Body of pancreas (tissue), 4 donors: ENCODE results near the gene HOXB2.

Source experiments
- POLR2A ChIP-seq, 3 donors: fragments of 450-650 bp; IDR thresholded peaks; one replicate each; pipeline ENCODE4 v1.6.1; 2016; ENCODE audit warnings: antibody characterized with exemption in 3 of 3, mild to moderate bottlenecking in 2 of 3
- TF ChIP-seq, protein P1 (sequence below), 7 experiments: fragments of 450-650 bp in 4 of 7; fragments of 200-600 bp in 3 of 7; sonication (generic) in 3 of 7; IDR thresholded peaks; one replicate each; pipeline ENCODE4 v1.5.1; 2016 to 2019; ENCODE audit warnings: antibody characterized with exemption in 7 of 7

DNA sequence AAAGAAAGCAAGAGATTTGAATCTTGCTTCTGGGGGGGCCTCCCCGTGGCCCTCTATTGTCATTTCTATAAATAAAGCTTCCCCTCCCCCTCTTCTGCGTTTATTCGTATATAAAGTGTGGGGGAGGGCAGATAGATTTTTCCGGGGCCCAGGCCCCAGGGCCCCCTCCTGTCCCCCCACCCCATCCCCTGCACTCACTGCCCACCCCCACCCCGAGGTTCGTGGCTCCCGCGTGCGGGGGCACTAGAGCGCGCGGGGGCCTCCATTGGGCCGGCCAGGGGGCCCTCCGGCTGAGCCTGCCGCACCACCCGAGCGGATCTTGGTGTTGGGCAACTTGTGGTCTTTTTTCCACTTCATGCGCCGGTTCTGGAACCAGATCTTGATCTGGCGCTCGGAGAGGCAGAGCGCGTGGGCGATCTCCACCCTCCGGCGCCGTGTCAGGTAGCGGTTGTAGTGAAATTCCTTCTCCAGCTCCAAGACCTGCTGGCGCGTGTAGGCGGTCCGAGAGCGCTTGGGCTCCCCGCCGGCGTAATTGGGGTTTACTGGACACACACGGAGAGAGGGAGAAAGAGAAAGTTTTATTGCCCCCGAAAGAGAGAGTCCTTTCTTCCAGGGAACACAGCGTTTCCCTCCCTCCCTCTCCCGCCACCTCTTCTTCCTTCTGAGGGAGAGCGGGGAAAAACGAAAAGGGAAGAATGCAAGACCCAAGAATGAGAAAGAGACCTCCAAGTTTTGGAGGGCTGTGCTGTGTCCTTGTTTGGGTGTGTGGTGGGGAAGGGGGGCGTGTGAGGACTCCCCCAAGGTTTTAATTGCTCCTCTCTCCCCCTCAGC is 31.8 kb upstream of the HOXB2 start:
- TF ChIP-seq, protein P1, sequence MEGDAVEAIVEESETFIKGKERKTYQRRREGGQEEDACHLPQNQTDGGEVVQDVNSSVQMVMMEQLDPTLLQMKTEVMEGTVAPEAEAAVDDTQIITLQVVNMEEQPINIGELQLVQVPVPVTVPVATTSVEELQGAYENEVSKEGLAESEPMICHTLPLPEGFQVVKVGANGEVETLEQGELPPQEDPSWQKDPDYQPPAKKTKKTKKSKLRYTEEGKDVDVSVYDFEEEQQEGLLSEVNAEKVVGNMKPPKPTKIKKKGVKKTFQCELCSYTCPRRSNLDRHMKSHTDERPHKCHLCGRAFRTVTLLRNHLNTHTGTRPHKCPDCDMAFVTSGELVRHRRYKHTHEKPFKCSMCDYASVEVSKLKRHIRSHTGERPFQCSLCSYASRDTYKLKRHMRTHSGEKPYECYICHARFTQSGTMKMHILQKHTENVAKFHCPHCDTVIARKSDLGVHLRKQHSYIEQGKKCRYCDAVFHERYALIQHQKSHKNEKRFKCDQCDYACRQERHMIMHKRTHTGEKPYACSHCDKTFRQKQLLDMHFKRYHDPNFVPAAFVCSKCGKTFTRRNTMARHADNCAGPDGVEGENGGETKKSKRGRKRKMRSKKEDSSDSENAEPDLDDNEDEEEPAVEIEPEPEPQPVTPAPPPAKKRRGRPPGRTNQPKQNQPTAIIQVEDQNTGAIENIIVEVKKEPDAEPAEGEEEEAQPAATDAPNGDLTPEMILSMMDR (IDR thresholded peaks at IDR 0.05), result no peak
- no peak for TF ChIP-seq POLR2A (IDR thresholded peaks at IDR 0.05)
